Measurements from ENCODE around the gene ULBP2.
A peak's percentile ranks its signal among the peaks of the same experiment; 100 is the strongest.
"Not testable (repeated sequence)": the region's sequence is repeated elsewhere in the genome, so short reads cannot be mapped to it uniquely, and the experiment has no call there.

Gene ULBP2

DNA sequence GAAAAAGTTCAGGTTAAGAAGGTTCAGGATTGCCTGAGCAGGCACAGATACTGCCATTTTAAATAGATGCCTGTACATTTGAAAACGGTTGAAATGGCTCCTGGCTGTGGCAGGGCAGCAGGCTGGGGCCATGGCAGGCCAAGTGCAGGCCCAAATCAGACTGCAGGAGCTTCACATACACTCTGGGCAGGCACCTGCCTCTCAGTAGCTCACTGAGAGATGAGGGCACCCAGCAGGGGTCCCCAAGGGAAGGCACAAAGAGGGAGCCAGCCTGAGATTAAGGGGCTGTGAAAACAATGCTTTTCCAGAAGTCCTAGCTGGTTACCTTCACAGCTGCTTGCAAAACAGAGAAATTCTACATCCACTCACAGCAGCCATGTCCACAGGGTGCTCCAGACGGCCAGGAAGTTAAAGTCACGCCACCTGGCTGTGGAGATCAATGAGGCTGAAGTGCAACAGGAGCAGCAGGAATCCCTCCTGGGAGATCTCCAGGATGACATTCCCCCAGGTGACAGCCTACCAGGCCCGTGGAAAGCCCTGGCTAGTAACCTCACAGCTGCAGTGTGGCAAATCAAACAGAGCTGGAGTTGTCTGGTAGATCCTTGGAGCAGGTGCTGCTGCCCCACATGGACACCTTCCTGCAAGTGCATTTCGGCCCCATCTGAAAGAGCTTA, 37.7 kb upstream of the ULBP2 start:
- DNase-seq (ENCODE audit: low spot score) = peak; percentile 28
- Histone ChIP-seq H3K27ac (no peak overlapping the region), H3K4me3 (no peak overlapping the region)
- TF ChIP-seq, protein P1, sequence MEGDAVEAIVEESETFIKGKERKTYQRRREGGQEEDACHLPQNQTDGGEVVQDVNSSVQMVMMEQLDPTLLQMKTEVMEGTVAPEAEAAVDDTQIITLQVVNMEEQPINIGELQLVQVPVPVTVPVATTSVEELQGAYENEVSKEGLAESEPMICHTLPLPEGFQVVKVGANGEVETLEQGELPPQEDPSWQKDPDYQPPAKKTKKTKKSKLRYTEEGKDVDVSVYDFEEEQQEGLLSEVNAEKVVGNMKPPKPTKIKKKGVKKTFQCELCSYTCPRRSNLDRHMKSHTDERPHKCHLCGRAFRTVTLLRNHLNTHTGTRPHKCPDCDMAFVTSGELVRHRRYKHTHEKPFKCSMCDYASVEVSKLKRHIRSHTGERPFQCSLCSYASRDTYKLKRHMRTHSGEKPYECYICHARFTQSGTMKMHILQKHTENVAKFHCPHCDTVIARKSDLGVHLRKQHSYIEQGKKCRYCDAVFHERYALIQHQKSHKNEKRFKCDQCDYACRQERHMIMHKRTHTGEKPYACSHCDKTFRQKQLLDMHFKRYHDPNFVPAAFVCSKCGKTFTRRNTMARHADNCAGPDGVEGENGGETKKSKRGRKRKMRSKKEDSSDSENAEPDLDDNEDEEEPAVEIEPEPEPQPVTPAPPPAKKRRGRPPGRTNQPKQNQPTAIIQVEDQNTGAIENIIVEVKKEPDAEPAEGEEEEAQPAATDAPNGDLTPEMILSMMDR (IDR thresholded peaks at IDR 0.05) = no peak

DNA sequence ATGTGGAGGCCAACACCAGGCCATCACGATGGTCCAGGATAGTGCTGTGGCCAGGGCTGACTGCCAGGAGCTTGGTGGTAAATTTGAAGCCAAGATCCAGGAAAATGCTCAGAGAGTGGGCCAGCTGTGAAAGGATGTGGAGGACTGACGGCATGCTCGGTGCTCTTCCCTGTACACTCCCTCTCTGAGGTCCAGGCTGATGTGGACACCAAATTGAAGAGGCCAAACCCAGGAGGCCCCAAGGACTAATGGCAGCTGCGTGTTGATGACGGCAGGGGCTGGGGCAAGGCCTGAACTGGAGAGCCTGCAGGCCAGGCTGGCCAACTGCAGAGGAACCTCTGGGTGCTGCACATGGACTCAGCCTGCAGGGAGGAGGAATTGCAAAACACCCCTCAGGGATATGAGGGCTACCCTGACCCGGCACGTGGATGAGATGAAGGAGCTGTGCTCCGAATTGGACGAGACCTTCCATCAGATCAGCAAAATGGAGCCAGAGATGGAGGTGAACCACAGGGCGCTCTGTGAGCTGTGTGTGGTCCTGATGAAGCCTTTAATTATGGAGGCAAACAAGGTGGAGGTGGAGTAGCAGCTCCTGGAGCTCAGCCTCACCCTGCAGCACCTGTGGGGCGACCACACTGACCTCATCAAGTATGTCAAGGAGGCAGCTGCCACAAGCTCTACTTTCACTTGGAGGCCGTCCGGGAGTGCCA, 37.0 kb upstream of the ULBP2 start:
- TF ChIP-seq, protein P1 (IDR thresholded peaks at IDR 0.05) = no peak

DNA sequence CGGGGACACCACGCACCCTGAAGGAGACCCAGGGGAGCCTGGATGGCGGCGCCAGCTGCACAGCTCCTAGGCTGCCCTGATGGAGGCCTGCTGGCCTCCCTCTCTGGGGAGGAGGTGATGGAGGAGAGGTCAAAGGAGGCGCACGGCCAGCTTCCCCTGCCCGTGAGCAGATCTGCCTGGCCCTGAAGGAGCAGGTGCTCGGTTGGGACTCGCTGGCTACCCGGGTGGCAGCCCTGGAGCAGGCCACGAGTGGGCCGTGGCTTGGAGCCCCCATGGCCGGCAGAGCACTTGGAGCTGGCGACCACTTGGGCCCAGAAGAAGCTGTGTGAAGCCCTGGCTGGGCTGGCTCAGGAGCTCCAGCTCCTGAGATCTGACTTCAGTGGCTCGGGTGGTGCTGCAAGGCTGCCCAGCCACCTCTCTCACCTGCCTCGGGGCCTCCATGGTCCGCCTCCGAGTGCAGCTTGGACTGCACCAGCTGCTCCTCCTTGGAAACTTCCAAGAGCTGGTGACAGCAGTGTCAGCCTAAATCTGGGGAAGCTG, 36.4 kb upstream of the ULBP2 start:
- H3K4me3 ChIP-seq = no peak overlapping the region
- no peak overlapping the region for H3K27ac ChIP-seq
- TF ChIP-seq, protein P1 (IDR thresholded peaks at IDR 0.05) = no peak
- DNase-seq (ENCODE audit: low spot score) = peak; percentile 54

More for the DNA sequence above, 37.0 kb upstream of the ULBP2 start:
- Histone ChIP-seq H3K4me3 (no peak overlapping the region), H3K27ac (no peak overlapping the region)
- peak; percentile 52 for DNase-seq (ENCODE audit: low spot score)

DNA sequence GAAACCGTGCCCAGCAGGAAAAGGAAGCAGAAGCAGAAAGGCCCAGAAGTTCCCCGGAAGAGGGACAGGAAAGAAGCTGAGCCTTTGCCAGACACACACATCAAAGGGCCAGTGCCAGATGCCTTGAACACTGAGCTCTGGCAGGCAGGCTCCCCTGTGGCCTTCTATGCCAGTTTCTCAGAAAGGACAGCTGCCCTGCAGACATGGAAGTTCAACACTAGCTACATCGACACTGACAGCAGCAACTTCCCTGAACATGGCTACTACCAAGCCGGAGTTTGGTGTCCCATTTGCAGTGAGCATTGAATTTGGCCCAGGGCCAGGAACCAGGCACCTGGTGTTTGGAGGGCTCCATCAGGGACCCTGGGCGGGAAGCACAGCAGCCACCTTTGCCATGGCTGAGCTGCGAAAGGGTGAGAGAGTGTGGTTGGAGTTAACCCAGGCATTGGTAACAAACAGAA, 35.9 kb upstream of the ULBP2 start:
- no peak for DNase-seq (ENCODE audit: low spot score)
- Histone ChIP-seq H3K4me3 (no peak overlapping the region), H3K27ac (no peak overlapping the region)
- TF ChIP-seq, protein P1 (IDR thresholded peaks at IDR 0.05) = no peak

DNA sequence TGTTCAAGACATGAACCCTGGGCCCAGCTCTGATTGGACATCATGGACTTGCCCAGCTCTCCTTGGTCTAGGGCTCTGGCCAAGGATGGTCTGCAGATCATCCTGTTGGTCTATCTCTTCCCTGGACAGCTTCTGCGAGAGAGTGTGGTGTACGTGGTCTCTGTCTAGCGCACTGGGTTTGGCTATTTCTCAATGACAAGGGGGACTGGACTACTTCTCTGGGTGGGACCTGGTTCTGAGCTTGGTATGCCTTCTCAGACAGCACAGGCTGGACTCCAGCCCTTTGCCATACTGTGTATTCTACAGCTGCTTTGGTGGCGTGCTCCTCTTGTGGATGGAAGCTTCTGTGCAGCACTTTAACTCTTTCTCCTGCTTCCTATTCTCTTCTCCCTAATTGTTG, 35.4 kb upstream of the ULBP2 start:
- Histone ChIP-seq H3K27ac (no peak overlapping the region), H3K4me3 (no peak overlapping the region)
- TF ChIP-seq, protein P1 (IDR thresholded peaks at IDR 0.05) = no peak
- DNase-seq (ENCODE audit: low spot score) = no peak

DNA sequence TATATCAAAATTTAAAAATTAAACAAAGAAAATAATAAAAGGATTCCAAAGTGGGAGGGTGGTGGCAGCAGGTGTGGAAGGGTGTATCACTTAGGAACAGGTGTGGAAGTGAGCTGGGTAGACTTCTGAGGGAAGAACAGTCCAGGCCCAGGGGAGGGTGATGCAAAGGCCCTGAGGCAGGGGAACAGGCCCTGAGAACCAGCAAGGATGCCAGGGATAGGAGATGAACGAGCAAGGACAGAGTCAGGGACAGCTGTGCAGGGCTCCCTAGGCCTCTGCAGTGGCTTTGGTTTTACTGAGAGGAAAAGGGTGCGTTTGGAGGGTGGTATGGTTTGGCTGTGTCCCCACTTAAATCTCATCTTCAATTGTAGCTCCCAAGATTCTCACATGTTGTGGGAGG, 34.5 kb upstream of the ULBP2 start:
- TF ChIP-seq, protein P1 (IDR thresholded peaks at IDR 0.05) = no peak
- Histone ChIP-seq H3K27ac (no peak overlapping the region), H3K4me3 (no peak overlapping the region)
- DNase-seq (ENCODE audit: low spot score) = peak; percentile 54

DNA sequence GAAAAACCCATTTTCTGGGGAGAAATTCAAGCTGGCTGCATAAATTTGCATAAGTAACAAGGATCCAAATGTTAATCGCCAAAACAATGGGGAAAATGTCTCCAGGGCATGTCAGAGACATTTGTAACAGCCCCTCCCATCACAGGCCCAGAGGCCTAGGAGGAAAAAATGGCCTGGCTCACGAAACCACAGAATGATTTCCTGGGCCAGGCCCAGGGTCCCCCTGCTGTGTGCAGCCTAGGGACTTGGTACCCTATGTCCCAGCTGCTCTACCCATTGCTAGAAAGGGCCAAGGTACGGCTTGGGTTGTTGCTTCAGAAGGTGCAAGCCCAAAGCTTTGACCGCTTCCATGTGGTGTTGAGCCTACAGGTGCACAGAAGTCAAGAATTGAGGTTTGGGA, 33.3 kb upstream of the ULBP2 start:
- H3K4me3 ChIP-seq, H3K27ac ChIP-seq: not testable (repeated sequence)
- peak; percentile 38 for DNase-seq (ENCODE audit: low spot score)
